Measurements from ENCODE around the gene PCP2. TPM values are rescaled to one million over a fixed set of nuclear protein-coding genes. Genes with fewer than 3 reads are reported as not detected.
A peak's percentile ranks its signal among the peaks of the same experiment; 100 is the strongest.

The PCP2 gene
- total and polyA plus RNA-seq, 2 of the 13 experiments (the other 11 are each of a cell fraction or from before 2014, with no cell fraction given): 0.62 TPM; not detected in 1

DNA sequence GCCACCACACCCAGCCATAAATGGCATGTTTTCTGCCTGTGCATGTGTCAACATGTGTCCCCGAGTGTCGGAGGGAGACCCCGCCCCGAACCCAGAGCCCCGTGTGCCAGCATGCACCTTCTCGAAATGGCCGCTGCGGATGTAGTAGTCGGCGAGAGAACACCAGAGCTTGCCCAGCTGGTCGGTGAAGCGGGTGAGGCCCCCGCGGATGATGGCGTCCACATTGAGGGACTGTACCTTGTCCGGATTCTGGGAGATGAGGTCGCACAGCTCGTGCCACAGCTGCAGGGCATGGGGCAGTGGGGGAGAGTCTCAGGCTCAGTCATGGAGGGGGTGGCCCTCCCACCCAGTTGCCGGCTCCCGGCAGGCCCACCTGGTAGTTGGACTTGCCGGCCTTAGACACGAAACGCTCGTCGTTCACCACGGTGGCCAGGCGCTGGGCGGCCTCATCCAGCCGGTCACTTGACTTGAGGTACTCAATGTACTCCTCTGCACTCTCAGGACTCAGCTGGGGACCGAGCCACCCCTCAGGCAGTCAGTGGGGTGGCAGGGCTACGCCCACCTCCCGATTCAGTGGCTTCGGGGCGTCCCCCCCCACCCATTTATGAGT lies 7.7 kb downstream of the PCP2 start:
- no peaks in the 10 kb centered on the region for H3K9me3 ChIP-seq (ENCODE audit: low read length)

DNA sequence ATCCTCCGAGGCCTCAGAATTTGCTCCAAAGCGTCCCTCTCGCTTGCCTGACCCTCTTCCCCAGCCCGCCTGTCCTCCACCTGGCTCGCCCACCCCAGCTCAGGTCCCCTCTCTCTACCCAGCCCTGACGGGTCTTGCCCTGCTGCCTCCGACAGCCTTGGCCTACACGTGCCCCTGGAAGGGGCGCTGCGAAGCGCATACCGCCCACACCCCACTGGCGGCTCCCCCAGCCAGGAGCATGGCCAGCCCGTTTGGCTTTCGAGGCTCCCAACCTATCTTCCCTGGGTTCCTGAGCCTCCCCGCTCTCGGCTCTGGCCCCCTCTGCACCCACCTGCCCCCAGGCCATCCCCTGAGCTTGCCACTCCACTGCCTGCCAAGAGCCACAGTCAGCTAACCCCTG lies 8.7 kb downstream of the PCP2 start:
- CTCF ChIA-PET (ENCODE audit: low intra/inter-chr PET ratio, low total read pairs): no interaction called here
- no peak overlapping the region for H2AFZ ChIP-seq (ENCODE audit: low read length)
- intact Hi-C loops (cut with micrococcal nuclease; ENCODE audit: unreplicated experiment) (no loop called here), in situ Hi-C loops (cut with HindIII; ENCODE audit: extremely low pct_ligation_motif_present, low pct_unique_long_range_greater_than_20kb) (no loop called here)
- H3K79me2 ChIP-seq (ENCODE audit: insufficient read depth, low read length): peaks cover 28% of the 10 kb centered on the region
- DNase-seq (ENCODE audit: low spot score) (no peak), FAIRE-seq (no peak), ATAC-seq (no peak)
- no TSS peak for BruUV-seq (replicated peaks)
- no peak overlapping the region for H3K9ac ChIP-seq (ENCODE audit: insufficient read depth, low read depth, low read length)
- peaks cover 13% of the 10 kb centered on the region for H3K4me1 ChIP-seq (ENCODE audit: insufficient read depth, low read length)
- H3K27me3 ChIP-seq (ENCODE audit: control insufficient read depth in 1 of 2, insufficient read depth in 2 of 2, low read length in 2 of 2): no peaks in the 10 kb centered on the region; a peak in 2 of 5 replicates
- no peaks in the 10 kb centered on the region for H3K9me3 ChIP-seq (ENCODE audit: low read length)
- no peak for TF ChIP-seq KAT7 (CRISPR knock-in tag; IDR thresholded peaks at IDR 0.05; ENCODE audit: borderline replicate concordance)
- no peak for TF ChIP-seq ZNF207 (IDR thresholded peaks at IDR 0.05; ENCODE audit: borderline replicate concordance)
- TF ChIP-seq POLR2AphosphoS5 (IDR thresholded peaks at IDR 0.05; ENCODE audit: low read depth, low read length): no peak
- TF ChIP-seq AGO2 (optimal IDR thresholded peaks at IDR 0.05; ENCODE audit: low read depth, low read length): peak; percentile 13
- 0 out of 2 replicates have a peak, but pooled peaks have one; percentile 16 for TF ChIP-seq RBFOX2 (IDR thresholded peaks at IDR 0.05; ENCODE audit: low read depth, low read length)
- no peak overlapping the region for H3K27ac ChIP-seq (ENCODE audit: extremely low read length, insufficient read depth, low read length)
- H4K20me1 ChIP-seq (ENCODE audit: insufficient read depth, low read length): no peaks in the 10 kb centered on the region
- WGBS (ENCODE audit: low lambda C conversion rate): 92% methylated on average over 17 of the region's 17 CpGs
- H3K4me3 ChIP-seq (replicated peaks in 1 of 3; ENCODE audit: insufficient read depth in 1 of 3, low read depth in 2 of 3, low read length in 3 of 3): no peak overlapping the region
- POLR2A ChIA-PET: no interaction called here
- peaks cover 21 to 57% of the 10 kb centered on the region in 2 experiments for H3K36me3 ChIP-seq (replicated peaks in 1 of 2; ENCODE audit: control insufficient read depth in 1 of 2, insufficient read depth in 2 of 2, low read length in 2 of 2)
- no peak overlapping the region for H3K4me2 ChIP-seq (ENCODE audit: low read depth, low read length)

More for the DNA sequence above, 7.7 kb downstream of the PCP2 start:
- no TSS peak for BruUV-seq (replicated peaks)
- Histone ChIP-seq H3K9ac (ENCODE audit: insufficient read depth, low read depth, low read length) (no peak overlapping the region), H3K4me2 (ENCODE audit: low read depth, low read length) (no peak overlapping the region), H4K20me1 (ENCODE audit: insufficient read depth, low read length) (no peaks in the 10 kb centered on the region), H3K79me2 (ENCODE audit: insufficient read depth, low read length) (peaks cover 38% of the 10 kb centered on the region), H3K27ac (ENCODE audit: extremely low read length, insufficient read depth, low read length) (no peak overlapping the region), H3K36me3 (replicated peaks in 1 of 2; ENCODE audit: control insufficient read depth in 1 of 2, insufficient read depth in 2 of 2, low read length in 2 of 2) (peaks cover 17 to 55% of the 10 kb centered on the region in 2 experiments), H3K27me3 (ENCODE audit: control insufficient read depth in 1 of 2, insufficient read depth in 2 of 2, low read length in 2 of 2) (no peaks in the 10 kb centered on the region; a peak in 2 of 5 replicates), H3K4me3 (replicated peaks in 1 of 3; ENCODE audit: insufficient read depth in 1 of 3, low read depth in 2 of 3, low read length in 3 of 3) (no peak overlapping the region), H3K4me1 (ENCODE audit: insufficient read depth, low read length) (peaks cover 19% of the 10 kb centered on the region), H2AFZ (ENCODE audit: low read length) (no peak overlapping the region)
- FAIRE-seq: no peak
- TF ChIP-seq RBFOX2 (IDR thresholded peaks at IDR 0.05; ENCODE audit: low read depth, low read length): 0 out of 2 replicates have a peak, but pooled peaks have one; percentile 13
- TF ChIP-seq KLF9 (CRISPR knock-in tag; IDR thresholded peaks at IDR 0.05; ENCODE audit: low read depth): no peak
- ATAC-seq: no peak
- intact Hi-C loops (cut with micrococcal nuclease; ENCODE audit: unreplicated experiment): no loop called here
- ChIA-PET POLR2A (no interaction called here), CTCF (ENCODE audit: low intra/inter-chr PET ratio, low total read pairs) (no interaction called here)
- 97% methylated on average over 24 of the region's 34 CpGs for WGBS (ENCODE audit: low lambda C conversion rate)
- DNase-seq (ENCODE audit: low spot score): no peak
- in situ Hi-C loops (cut with HindIII; ENCODE audit: extremely low pct_ligation_motif_present, low pct_unique_long_range_greater_than_20kb): no loop called here
